ENCODE data around the gene CATSPERB.
"Not testable (repeated sequence)": the region's sequence is repeated elsewhere in the genome, so short reads cannot be mapped to it uniquely, and the experiment has no call there.

The CATSPERB gene

DNA sequence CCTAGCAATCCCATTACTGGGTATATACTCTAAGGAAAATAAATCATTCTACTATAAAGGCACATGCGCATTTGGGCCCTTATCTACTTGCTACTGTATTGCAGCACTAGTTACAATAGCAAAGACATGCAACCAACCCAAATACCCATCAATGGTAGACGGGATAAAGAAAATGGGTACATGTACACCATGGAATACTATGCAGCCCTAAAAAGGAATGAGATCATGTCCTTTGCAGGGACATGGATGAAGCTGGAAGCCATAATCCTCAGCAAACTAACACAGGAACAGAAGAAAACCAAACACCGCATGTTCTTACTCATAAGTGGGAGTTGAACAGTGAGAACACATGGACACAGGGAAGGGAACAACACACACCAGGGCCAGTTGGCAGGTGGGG is 54.2 kb downstream of the CATSPERB start:
- no CpG with 5 or more reads among the region's 3 CpGs for WGBS (ENCODE audit: insufficient coverage, insufficient read length)
- H3K27me3 ChIP-seq (ENCODE audit: control insufficient read depth, insufficient read depth, low read length) = not testable (repeated sequence)

DNA sequence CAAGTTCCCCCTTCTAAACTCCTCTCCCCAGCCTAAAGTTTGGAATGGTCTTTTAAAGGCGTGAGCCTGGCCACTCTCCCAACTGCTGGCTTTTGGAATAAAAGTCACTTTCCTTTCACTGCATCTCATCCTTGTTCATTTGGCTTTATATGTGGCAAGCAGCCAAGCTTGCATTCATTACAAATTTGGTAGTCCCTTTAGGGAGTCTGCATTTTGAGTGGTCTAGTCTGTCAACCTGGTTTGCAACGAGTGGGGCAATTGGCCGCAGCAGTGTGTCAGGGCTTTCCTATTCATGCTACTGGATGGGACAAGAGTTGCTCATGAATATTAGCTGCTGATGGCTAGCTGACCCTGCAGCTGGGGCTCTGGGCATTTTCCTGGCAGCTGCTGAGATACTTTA is 57.0 kb downstream of the CATSPERB start:
- no peaks in the 10 kb centered on the region for H3K9me3 ChIP-seq (ENCODE audit: control insufficient read depth, insufficient read depth, low read length)
- H3K36me3 ChIP-seq (ENCODE audit: control insufficient read depth, insufficient read depth, low read length) = no peaks in the 10 kb centered on the region
- H3K4me1 ChIP-seq (ENCODE audit: control insufficient read depth, insufficient read depth, low read length) = no peaks in the 10 kb centered on the region
- H3K27me3 ChIP-seq (ENCODE audit: control insufficient read depth, insufficient read depth, low read length) = no peaks in the 10 kb centered on the region
- WGBS (ENCODE audit: insufficient coverage, insufficient read length) = no CpG with 5 or more reads among the region's 3 CpGs
- H3K27ac ChIP-seq (ENCODE audit: low read length) = no peak overlapping the region
- DNase-seq (ENCODE audit: low read depth, low spot score) = no peak
- no peak overlapping the region for H3K4me3 ChIP-seq (ENCODE audit: low read length)

More for the DNA sequence above, 54.2 kb downstream of the CATSPERB start:
- not testable (repeated sequence) for H3K4me1 ChIP-seq (ENCODE audit: control insufficient read depth, insufficient read depth, low read length); H3K9me3 ChIP-seq (ENCODE audit: control insufficient read depth, insufficient read depth, low read length); H3K36me3 ChIP-seq (ENCODE audit: control insufficient read depth, insufficient read depth, low read length); DNase-seq (ENCODE audit: low read depth, low spot score); H3K27ac ChIP-seq (ENCODE audit: low read length); H3K4me3 ChIP-seq (ENCODE audit: low read length)

DNA sequence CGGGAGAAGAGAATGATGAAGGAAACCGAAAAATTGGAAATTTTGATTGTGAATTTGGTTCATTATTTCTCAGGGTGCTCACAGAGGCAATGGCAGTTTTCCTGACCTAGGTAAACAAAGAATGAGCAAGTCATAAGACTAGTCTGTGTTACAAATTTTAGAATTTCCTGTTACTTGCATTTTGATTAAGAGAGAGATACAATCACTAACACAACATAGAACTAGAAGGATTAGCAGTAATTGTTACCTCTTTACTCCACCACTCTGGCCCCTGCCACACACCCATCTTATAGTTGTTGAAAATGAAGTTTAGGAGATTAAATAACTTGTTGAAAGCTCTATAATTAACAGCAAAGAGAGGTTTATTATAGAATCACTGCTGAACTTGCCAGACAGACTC is 62.0 kb downstream of the CATSPERB start:
- Histone ChIP-seq H3K9me3 (ENCODE audit: control insufficient read depth, insufficient read depth, low read length) (no peaks in the 10 kb centered on the region), H3K4me3 (ENCODE audit: low read length) (no peak overlapping the region), H3K36me3 (ENCODE audit: control insufficient read depth, insufficient read depth, low read length) (no peaks in the 10 kb centered on the region), H3K27me3 (ENCODE audit: control insufficient read depth, insufficient read depth, low read length) (no peaks in the 10 kb centered on the region), H3K4me1 (ENCODE audit: control insufficient read depth, insufficient read depth, low read length) (no peaks in the 10 kb centered on the region), H3K27ac (ENCODE audit: low read length) (no peak overlapping the region)
- WGBS (ENCODE audit: insufficient coverage, insufficient read length) = no CpG with 5 or more reads among the region's 2 CpGs
- no peak for DNase-seq (ENCODE audit: low read depth, low spot score)

DNA sequence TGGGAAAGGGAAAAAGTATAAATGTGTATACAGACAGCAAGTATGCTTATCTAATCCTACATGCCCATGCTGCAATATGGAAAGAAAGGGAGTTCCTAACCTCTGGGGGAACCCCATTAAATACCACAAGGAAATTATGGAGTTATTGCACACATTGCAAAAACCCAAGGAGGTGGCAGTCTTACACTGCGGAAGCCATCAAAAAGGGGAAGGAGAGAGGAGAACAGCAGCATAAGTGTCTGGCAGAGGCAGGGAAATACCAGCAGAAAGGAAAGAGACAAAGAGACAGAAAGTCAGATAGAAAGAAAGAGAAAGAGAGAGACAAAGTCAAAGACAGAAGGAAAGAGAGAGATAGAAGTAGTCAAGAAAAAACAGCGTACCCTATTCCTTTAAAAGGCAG is 64.8 kb downstream of the CATSPERB start:
- H3K9me3 ChIP-seq (ENCODE audit: control insufficient read depth, insufficient read depth, low read length); DNase-seq (ENCODE audit: low read depth, low spot score); H3K4me3 ChIP-seq (ENCODE audit: low read length); H3K4me1 ChIP-seq (ENCODE audit: control insufficient read depth, insufficient read depth, low read length); H3K27me3 ChIP-seq (ENCODE audit: control insufficient read depth, insufficient read depth, low read length); H3K27ac ChIP-seq (ENCODE audit: low read length); H3K36me3 ChIP-seq (ENCODE audit: control insufficient read depth, insufficient read depth, low read length): not testable (repeated sequence)
- WGBS (ENCODE audit: insufficient coverage, insufficient read length) = no CpG with 5 or more reads among the region's 2 CpGs

DNA sequence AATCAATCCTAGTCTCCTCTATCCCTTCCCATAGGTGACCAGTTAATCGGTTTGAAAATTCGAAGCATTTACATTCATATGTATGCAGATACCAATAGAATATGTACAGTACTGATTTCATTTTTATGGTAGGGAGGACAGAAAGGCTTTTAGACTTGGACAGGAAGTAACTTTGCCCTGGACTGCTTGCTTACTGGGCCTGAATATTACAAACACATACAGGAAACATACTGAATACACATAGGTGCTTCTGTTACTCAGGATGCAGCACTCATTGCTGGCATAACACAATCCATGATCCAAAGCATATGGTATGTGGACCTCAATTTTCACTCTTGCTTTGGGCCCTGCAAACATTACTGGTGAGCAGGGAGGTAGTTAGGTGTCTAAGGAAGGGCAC is 71.1 kb downstream of the CATSPERB start:
- Histone ChIP-seq H3K27me3 (ENCODE audit: control insufficient read depth, insufficient read depth, low read length) (no peaks in the 10 kb centered on the region), H3K4me1 (ENCODE audit: control insufficient read depth, insufficient read depth, low read length) (no peaks in the 10 kb centered on the region), H3K9me3 (ENCODE audit: control insufficient read depth, insufficient read depth, low read length) (no peaks in the 10 kb centered on the region), H3K36me3 (ENCODE audit: control insufficient read depth, insufficient read depth, low read length) (no peaks in the 10 kb centered on the region), H3K27ac (ENCODE audit: low read length) (no peak overlapping the region), H3K4me3 (ENCODE audit: low read length) (no peak overlapping the region)
- DNase-seq (ENCODE audit: low read depth, low spot score) = no peak
- WGBS (ENCODE audit: insufficient coverage, insufficient read length) = no CpG with 5 or more reads among the region's 2 CpGs

DNA sequence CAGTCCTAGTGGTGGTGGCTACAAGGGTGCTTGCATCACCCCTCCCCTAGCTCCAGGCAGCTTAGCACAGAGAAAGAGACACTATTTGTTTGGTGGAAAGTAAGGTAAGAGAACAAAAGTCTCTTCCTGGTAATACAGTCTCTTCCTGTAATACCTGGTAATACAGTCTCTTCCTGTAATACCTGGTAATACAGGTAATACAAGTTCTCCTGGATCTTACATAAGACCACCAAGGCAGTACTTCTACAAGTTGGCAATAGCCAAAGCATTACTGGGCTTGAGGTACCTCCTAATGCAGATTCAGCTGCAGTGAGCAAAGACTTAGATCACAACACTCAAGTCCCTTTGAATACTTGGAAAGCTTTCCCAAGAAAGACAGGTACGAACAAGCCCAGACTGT is 77.0 kb downstream of the CATSPERB start:
- no peaks in the 10 kb centered on the region for H3K27me3 ChIP-seq (ENCODE audit: control insufficient read depth, insufficient read depth, low read length)
- H3K4me3 ChIP-seq (ENCODE audit: low read length) = no peak overlapping the region
- no peak for DNase-seq (ENCODE audit: low read depth, low spot score)
- no peaks in the 10 kb centered on the region for H3K36me3 ChIP-seq (ENCODE audit: control insufficient read depth, insufficient read depth, low read length)
- H3K9me3 ChIP-seq (ENCODE audit: control insufficient read depth, insufficient read depth, low read length) = no peaks in the 10 kb centered on the region; the same call in 1 of the 2 replicates
- no CpG with 5 or more reads among the region's 1 CpG for WGBS (ENCODE audit: insufficient coverage, insufficient read length)
- H3K27ac ChIP-seq (ENCODE audit: low read length) = no peak overlapping the region
- H3K4me1 ChIP-seq (ENCODE audit: control insufficient read depth, insufficient read depth, low read length) = no peaks in the 10 kb centered on the region

DNA sequence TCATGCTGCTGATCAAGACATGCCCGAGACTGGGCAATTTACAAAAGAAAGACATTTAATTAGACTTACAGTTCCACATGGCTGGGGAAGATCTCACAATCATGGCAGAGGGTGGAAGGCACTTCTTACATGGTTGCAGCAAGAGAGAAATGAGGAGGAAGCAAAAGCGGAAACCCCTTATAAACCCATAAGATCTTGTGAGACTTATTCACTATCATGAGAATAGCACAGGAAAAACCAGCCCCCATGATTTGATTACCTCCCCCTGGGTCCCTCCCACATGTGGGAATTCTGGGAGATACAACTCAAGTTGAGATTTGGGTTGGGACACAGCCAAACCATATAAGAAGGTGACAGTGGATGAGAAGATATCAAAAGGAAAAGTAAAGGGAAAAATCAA is 78.4 kb downstream of the CATSPERB start:
- H3K27ac ChIP-seq (ENCODE audit: low read length) = no peak overlapping the region
- H3K4me1 ChIP-seq (ENCODE audit: control insufficient read depth, insufficient read depth, low read length) = no peaks in the 10 kb centered on the region
- no CpG with 5 or more reads among the region's 2 CpGs for WGBS (ENCODE audit: insufficient coverage, insufficient read length)
- H3K27me3 ChIP-seq (ENCODE audit: control insufficient read depth, insufficient read depth, low read length) = no peaks in the 10 kb centered on the region
- no peak overlapping the region for H3K4me3 ChIP-seq (ENCODE audit: low read length)
- DNase-seq (ENCODE audit: low read depth, low spot score) = no peak
- no peaks in the 10 kb centered on the region for H3K36me3 ChIP-seq (ENCODE audit: control insufficient read depth, insufficient read depth, low read length)
- H3K9me3 ChIP-seq (ENCODE audit: control insufficient read depth, insufficient read depth, low read length) = no peaks in the 10 kb centered on the region; the same call in 1 of the 2 replicates

DNA sequence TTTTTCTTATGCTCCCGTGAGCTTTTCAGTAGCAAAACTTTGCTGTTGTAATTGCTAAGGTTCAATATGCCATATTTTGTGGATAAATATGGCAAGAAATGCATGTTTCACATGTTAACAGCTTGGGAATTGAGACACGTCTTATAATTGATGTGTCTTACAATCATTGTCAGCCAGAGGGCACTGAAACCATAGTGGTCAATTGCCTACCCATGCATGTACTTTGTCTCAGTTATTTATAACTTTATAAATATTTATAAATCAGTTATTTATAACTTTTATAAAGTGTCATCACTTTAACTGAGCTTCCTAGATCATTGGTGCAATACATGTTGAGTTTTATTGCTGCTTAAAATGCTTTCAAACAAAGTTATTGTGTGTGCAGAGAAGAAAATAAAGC is 82.0 kb downstream of the CATSPERB start:
- Histone ChIP-seq H3K4me3 (ENCODE audit: low read length) (no peak overlapping the region), H3K27ac (ENCODE audit: low read length) (no peak overlapping the region), H3K9me3 (ENCODE audit: control insufficient read depth, insufficient read depth, low read length) (no peaks in the 10 kb centered on the region; the same call in 1 of the 2 replicates), H3K4me1 (ENCODE audit: control insufficient read depth, insufficient read depth, low read length) (no peaks in the 10 kb centered on the region), H3K36me3 (ENCODE audit: control insufficient read depth, insufficient read depth, low read length) (no peaks in the 10 kb centered on the region), H3K27me3 (ENCODE audit: control insufficient read depth, insufficient read depth, low read length) (no peaks in the 10 kb centered on the region)
- WGBS (ENCODE audit: insufficient coverage, insufficient read length) = no CpG with 5 or more reads among the region's 2 CpGs
- DNase-seq (ENCODE audit: low read depth, low spot score) = no peak

DNA sequence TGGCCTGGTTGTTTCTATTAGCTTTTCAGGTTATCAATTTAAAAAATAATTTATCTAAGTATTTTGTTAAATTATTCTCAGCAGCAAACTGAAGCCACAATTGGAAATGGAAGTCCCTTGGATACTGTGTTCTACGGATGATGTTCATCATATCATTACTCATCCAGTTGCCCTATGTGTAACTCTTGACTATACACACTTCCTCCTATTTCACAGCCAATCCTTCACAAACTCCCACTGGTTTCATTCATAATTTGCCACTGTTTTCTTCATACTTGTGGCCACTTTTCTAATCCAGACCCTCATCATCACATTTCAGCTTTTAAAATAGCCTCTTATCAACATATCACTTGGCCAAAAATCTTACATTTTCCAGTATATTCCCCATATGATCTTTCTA is 84.0 kb downstream of the CATSPERB start:
- DNase-seq (ENCODE audit: low read depth, low spot score) = no peak
- Histone ChIP-seq H3K4me3 (ENCODE audit: low read length) (no peak overlapping the region), H3K4me1 (ENCODE audit: control insufficient read depth, insufficient read depth, low read length) (no peaks in the 10 kb centered on the region), H3K9me3 (ENCODE audit: control insufficient read depth, insufficient read depth, low read length) (no peaks in the 10 kb centered on the region), H3K27me3 (ENCODE audit: control insufficient read depth, insufficient read depth, low read length) (no peaks in the 10 kb centered on the region), H3K27ac (ENCODE audit: low read length) (no peak overlapping the region), H3K36me3 (ENCODE audit: control insufficient read depth, insufficient read depth, low read length) (no peaks in the 10 kb centered on the region)
- no CpG with 5 or more reads among the region's 1 CpG for WGBS (ENCODE audit: insufficient coverage, insufficient read length)

DNA sequence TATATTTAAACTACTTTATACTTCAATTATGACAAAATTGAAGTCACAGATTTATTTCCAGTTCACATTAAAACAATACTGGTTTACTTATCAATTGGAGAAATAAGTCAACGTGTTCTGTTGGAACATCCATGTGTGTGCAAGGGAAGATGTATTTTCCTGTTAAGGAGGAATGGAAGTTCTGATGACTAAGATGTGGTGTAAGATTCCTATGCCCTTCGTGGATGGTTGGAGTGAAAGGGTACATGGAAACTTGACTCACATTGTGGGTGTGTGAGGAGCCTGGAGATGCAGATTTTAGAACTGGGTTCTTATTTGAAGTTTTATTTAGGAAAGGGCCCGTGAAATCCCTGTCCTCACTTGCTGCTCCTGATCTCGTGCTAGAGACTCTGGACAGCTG is 95.3 kb downstream of the CATSPERB start:
- H3K27ac ChIP-seq (ENCODE audit: low read length) = no peak overlapping the region
- no peak overlapping the region for H3K4me3 ChIP-seq (ENCODE audit: low read length)
- no peaks in the 10 kb centered on the region for H3K36me3 ChIP-seq (ENCODE audit: control insufficient read depth, insufficient read depth, low read length)
- H3K27me3 ChIP-seq (ENCODE audit: control insufficient read depth, insufficient read depth, low read length) = no peaks in the 10 kb centered on the region
- H3K9me3 ChIP-seq (ENCODE audit: control insufficient read depth, insufficient read depth, low read length) = no peaks in the 10 kb centered on the region
- H3K4me1 ChIP-seq (ENCODE audit: control insufficient read depth, insufficient read depth, low read length) = no peaks in the 10 kb centered on the region
- no CpG with 5 or more reads among the region's 4 CpGs for WGBS (ENCODE audit: insufficient coverage, insufficient read length)
- no peak for DNase-seq (ENCODE audit: low read depth, low spot score)

DNA sequence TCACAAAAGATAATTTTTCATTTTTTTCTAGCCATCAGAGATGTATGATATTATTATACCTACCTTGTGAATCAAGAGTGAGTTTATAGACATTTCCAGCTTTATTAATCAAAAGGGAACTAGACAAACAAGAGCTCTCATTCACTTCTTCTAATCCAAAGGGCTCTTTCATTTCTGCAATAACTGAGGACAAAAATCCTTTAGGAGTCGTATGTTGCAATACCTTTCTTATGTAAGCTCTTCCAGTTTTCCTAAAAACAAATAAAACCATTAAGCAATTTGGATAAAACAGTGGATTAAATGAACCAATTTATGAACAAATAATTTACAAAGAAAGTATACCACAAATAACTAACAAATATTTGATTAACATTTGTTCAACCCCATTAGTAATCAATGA is 107.1 kb downstream of the CATSPERB start:
- DNase-seq (ENCODE audit: low read depth, low spot score) = no peak
- no CpG with 5 or more reads among the region's 1 CpG for WGBS (ENCODE audit: insufficient coverage, insufficient read length)
- no peak overlapping the region for H3K27ac ChIP-seq (ENCODE audit: low read length)

More for the DNA sequence above, 107.1 kb downstream of the CATSPERB start:
- Histone ChIP-seq H3K9me3 (ENCODE audit: control insufficient read depth, insufficient read depth, low read length) (no peaks in the 10 kb centered on the region), H3K27me3 (ENCODE audit: control insufficient read depth, insufficient read depth, low read length) (no peaks in the 10 kb centered on the region), H3K4me1 (ENCODE audit: control insufficient read depth, insufficient read depth, low read length) (no peaks in the 10 kb centered on the region), H3K36me3 (ENCODE audit: control insufficient read depth, insufficient read depth, low read length) (no peaks in the 10 kb centered on the region), H3K4me3 (ENCODE audit: low read length) (no peak overlapping the region)

Measured in iPS DF 6.9 (cell line).